ENCODE results near the gene SH2D6.
"Not testable (repeated sequence)": the region's sequence is repeated elsewhere in the genome, so short reads cannot be mapped to it uniquely, and the experiment has no call there.

The SH2D6 gene

DNA sequence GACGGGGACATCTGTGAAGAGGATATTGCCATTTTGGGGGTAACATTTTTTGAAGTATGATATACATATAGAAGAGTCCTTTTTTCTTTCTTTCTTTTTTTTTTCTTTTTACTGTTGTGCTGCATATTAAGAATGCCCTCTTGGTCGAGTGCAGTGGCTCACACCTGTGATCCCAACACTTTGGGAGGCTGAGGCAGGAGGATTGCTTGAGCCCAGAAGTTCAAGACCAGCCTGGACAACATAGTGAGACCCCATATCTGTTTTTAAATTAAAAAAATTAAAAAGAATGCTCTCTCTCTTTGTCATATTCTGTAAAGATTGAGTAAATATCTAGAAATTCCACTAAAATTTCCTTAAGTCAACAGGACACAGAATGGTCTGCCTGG, 3.6 kb downstream of the SH2D6 start:
- DNase-seq (ENCODE audit: low read depth) = no peak

- no peak for DNase-seq (ENCODE audit: low read depth)
Observed at GRCh38 chr2:85423525-85423924, 5.0 kb downstream of the SH2D6 start.

GRCh38 chr2:85425588-85425987, 7.1 kb downstream of the SH2D6 start:
- no peak for DNase-seq (ENCODE audit: low read depth)

DNA sequence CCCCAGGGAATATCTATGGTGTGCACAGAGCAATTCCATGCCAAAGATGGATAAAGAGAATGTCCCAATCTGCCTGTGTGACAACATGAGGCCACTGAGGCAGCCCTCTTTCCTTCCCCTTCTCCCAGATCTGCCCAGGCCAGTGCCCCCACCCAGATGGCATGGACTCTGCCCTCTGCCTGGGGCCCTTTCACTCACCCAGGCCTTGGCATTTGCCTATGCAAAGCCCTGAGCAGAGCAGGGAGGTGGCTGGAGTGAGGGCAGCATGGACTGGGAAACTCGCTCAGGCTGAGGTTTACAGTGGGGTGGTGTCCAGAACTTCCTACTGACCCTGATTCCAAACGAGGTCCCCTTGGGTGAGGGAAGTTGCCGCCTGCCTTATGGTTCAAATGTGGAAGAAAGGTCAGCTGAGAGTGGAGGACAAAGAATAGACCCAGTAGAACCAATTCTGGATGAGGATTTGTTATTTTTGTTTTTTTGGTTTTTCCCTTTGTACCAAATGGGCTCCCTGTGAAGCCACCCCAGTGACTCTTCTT, 8.9 kb downstream of the SH2D6 start:
- no peak for DNase-seq (ENCODE audit: low read depth)

- DNase-seq (ENCODE audit: low read depth) = no peak
Observed at GRCh38 chr2:85428343-85428881, 9.9 kb downstream of the SH2D6 start.

DNA sequence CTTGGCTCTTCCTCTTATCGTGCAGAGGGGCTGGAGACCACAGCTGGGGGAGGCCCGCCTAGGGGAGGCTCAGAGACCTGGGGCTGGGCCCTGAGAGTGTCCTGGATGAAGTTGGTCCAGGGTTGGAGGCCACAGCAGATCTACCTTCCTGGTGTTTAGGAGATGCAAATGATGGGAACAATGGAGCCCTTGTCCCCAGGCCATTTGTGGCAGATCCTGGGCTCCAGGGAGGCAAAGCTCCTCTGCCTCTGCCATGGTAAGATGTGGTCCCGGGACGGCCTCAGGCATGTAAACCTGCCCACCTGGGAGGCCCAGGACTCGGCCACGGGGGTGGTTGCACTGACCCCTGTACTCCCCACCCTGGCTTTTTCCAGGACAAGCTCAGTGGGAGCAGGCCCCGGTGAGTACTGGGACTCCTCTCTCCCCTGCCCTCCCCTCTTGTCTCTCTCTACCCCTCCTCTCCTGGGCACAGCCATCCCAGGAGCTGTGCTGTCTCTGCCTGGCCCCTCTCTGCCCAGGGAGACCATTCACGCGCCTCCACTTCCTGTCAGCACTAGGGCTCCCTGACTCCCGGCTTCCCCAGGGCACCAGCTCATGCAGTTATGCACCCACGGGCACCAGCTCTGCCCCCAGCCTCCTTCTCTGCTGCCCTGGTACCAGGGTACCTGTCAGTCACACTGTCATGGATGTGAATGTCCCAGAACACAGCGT, 10.9 kb downstream of the SH2D6 start:
- DNase-seq (ENCODE audit: low read depth) = no peak

DNA sequence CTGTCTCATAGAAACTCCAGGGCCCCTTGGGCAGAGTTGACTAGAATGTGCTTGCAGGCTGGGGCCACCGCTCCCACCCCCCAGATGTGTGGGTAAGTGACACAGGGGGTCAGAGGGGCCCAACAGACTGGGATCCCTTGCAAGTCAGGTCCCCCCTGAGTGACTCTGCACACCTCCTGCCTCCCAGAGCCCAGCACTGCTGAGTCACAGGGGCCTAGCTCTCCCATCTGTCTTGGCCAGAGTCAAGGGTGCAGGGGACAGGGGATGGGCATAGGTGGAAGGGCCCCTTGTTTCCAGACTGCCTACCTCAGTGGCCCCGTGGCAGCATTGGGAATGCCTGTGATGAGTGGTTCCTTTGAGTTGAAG, 11.4 kb downstream of the SH2D6 start:
- no peak for DNase-seq (ENCODE audit: low read depth)

DNA sequence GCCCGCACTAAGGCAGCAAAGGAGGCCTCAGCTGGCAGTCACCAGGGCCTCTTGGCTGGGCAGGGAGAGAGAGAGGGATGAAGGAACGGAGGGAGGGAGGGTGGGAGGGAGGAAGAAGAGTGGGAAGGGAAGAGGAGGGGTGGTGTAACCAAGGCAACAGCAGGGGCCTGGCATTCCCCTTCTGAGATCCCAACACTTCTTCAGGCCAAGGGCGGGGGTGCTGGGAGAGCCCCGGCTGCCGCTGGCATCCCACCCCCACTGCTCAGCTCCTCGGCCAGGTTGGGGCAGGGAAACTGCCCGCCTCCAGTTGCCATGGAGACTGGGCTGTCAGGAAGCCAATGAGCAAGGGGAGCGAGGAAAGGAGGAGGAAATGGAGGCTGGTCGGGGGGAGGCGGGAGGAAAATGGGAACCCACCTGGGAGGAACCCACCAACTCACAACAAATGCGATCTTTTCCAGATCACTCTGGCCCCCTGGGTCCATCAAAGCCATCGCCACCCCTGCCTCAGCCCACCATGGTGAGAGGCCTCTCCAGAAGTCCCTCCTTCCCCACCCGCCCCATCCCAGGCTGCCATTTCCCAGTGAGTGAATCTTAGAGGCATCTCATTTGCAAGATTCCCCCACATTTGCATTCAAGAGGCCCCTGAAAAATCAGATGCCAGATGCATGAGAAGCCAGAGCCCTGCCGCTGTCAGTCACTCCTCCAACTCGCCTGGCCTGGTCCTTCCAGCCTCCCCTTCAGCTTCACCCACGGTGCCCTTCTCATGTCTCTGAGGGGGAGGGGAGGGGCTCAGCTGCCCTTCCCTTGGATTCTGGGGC, 12.4 kb downstream of the SH2D6 start:
- DNase-seq (ENCODE audit: low read depth) = no peak

GRCh38 chr2:85431570-85432205, 13.2 kb downstream of the SH2D6 start:
- DNase-seq (ENCODE audit: low read depth) = no peak

- DNase-seq (ENCODE audit: low read depth) = no peak
Observed at GRCh38 chr2:85433511-85434089, 15.1 kb downstream of the SH2D6 start.

DNA sequence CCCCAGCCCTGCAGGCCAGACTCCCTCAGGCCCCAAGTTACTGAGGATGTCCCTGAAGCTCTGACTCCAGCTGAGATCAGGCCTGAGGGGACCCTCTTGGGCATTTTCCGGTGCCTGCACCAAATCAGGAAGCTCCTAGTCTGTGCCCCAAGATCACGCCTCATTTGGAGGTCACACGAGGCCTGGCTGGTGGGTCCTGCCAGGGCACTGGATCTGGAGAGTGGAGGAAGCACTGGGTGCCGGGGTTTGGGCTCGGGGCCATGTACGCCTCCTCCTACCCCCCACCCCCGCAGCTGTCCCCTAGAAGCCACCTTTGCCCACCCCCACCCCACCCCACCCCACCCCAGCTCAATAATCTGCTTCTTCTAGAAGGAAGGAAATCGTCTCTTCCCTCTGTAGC, 16.2 kb downstream of the SH2D6 start:
- no peak for DNase-seq (ENCODE audit: low read depth)

- no peak for DNase-seq (ENCODE audit: low read depth)
Observed at GRCh38 chr2:85435220-85435958, 16.9 kb downstream of the SH2D6 start.

GRCh38 chr2:85435981-85436835, 17.7 kb downstream of the SH2D6 start:
- DNase-seq (ENCODE audit: low read depth) = no peak

DNA sequence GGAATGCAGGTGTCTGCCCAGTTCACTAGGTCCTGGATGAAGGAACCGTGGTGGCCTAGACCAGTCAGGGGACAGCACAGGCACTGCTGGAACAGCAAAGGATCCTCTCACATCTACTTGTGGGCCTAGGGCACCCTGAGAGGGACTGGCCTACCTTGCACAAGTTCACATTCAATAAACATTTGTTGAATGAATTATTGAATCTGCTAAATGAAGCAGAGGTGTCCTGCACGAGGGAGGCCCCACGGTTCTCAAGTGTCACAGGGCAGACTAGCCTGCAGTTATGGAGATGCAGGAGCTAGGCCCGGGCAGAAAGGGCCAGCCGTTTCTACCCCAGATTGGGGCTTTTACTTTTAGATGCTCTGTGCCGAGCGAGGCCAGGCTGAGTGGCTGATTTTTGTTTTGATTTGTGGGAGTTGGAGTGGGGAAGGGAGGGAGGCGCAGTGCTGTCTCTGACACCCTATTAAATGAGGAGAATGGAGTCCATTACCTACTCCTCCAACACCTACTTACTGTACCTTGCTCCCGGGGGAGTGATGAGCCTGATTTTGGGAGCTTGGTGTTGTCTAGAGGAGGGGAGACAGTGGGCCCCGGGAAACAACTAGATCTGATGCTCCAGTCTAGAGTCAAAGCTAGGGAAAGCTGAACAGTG, 18.4 kb downstream of the SH2D6 start:
- no peak for DNase-seq (ENCODE audit: low read depth)

DNA sequence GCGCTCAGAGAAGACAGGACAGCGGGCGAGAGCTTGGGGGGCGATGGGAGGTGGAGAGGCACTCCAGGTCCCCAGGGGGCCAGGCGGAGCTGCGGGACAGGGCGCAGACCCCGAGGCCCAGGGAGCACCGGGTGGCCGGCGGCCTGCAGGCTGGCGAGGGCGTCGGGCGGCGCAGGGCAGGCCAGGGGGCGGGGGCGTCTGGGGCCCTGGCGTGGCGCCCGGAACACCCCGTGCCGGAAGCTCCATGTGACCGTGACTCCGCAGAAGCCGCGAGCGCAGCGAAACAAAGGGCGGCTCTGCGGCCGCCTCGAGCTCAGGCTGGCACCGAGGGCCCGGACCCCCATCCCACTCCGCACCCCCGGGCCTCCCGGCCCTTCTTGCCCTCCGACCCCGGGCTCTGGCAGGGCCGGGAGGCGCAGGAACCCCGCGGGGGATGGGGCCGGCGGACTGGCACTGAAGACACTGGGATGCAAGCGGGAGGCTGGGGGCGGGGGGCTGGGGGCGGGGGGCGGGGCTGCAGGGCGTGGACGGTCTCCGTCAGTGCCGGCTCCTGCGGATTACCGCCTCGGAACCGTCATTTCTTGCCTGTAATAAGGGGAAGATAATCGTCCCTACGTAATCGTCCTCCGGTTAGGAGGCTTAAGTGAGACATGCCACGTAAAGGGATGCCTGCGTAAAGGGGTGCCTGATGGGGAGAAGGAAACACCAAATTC, 19.1 kb downstream of the SH2D6 start:
- peak; percentile 36 for DNase-seq (ENCODE audit: low read depth)

- DNase-seq (ENCODE audit: low read depth) = no peak
Observed at GRCh38 chr2:85438201-85439024, 19.9 kb downstream of the SH2D6 start.

GRCh38 chr2:85439025-85439472, 20.5 kb downstream of the SH2D6 start:
- no peak for DNase-seq (ENCODE audit: low read depth)

- not testable (repeated sequence) for DNase-seq (ENCODE audit: low read depth)
Observed at GRCh38 chr2:85439569-85439968, 21.1 kb downstream of the SH2D6 start.

All from stimulated activated CD8-positive, alpha-beta memory T cell treated with anti-CD3 and anti-CD28 coated beads, Interleukin-15, amount 100 ng/mL, for 1 hour (primary cell).